ENCODE results near the gene YWHAH.

DNA sequence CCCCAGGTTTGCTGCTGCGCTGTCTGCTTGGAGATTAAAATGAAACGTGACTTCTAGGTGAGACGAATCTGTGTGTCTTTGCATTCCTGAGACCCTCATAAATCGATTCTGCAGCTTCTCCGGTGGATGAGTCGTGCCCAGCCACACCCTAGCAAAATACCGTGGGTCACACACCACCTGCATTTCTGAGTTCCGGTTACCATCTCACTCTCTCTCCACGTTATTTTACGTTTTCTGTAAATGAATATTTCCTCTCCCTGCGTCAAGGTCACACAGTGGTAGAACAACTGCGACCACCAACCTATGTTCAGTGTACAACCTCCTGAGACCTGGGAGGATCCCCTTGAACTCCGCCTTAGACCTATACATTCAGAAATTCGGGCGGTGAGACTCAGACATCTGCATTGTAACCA, 1.1 kb downstream of the YWHAH start:
- TF ChIP-seq CTCF (IDR thresholded peaks at IDR 0.05) (no peak), POLR2A (IDR thresholded peaks at IDR 0.05) (no peak)

Measured in body of pancreas (tissue), 4 donors.